NCI-H226 (cell line): ENCODE results near the gene RNF150.
"Not testable (repeated sequence)": the region's sequence is repeated elsewhere in the genome, so short reads cannot be mapped to it uniquely, and the experiment has no call there.

Experiments
- DNase-seq: peaks from one replicate; pipeline ENCODE4 v3.0.0-alpha.2; 2015

Gene RNF150

DNA sequence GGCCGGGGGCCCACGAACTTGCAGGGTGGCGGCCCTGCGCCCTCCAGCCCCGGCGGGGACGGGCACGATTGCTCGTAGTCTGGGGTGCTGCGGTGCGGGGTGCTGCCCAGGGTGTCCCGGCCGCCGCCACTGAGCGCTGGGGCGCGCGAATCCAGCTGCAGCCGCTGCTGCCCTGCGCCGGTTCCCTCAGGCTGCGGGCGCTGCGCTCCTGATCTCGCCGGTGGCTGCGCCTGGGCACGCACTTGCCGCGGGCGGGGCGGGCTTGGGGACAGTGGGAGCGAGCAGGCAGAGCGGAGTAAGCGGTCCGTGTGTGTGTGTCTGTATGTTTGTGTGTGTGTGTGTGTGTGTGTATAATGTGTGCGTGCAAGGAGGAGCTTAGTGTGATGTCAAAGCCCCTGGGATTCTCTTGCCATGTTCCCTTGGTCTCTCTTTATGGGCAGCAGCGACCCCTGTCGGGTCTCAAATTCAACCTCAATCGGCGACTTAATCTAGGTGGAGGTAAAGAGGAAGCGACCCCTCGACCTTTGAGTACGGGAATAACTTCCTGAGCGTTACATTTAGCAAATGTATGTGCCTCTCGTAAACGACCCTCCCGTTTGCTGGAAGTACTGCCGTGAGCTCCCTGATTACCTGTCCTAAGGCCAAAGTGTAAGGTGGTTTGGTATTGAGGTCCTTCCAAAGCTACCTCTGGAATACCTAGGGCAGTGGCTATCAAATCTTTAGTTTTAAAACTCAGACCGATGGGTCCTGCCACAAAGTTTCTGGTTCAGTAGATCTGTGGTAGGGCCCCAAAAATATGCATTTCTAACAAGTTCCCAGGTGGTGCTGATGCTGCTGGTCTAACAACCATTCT, at the start of gene RNF150:
Gene RNF150 (minus strand): TSS at position 324 of the 853 bp plus-strand sequence.
- peak; percentile 57 for DNase-seq

DNA sequence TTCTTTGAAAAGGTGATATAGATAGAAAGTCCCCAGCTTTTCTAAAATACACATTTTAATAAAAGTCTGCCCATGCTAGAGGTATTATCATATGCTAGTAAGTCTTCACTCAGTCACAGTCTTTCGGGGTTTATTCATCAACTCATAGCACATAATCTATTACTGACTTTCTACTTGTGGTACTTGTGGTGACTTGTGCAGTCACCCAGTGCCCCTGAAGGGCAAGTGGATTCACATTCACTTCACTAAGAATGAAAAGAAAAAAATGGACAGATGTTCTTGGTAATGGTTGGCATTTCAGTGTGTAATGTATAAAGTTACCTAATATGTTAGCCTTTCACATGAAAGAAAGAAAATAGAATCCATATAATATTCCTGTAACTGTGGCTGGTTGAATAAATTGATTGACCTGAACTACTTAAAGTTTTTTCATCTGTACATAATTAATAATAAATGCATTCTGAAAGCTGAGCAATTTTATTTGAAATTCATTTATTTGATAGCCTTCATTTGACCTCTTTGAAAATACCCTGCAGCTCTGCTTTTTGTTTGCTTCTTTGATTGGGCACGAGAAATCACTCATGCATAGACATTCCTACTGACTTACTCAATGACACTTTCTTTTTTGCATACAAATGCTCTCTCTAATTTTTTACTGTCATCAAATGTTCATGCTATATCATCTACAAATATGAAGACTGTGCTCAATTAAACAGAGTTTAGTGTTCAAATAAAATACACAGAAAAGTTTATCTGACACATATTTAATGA, 47.9 kb upstream of the RNF150 start:
- DNase-seq, result peak; percentile 6

DNA sequence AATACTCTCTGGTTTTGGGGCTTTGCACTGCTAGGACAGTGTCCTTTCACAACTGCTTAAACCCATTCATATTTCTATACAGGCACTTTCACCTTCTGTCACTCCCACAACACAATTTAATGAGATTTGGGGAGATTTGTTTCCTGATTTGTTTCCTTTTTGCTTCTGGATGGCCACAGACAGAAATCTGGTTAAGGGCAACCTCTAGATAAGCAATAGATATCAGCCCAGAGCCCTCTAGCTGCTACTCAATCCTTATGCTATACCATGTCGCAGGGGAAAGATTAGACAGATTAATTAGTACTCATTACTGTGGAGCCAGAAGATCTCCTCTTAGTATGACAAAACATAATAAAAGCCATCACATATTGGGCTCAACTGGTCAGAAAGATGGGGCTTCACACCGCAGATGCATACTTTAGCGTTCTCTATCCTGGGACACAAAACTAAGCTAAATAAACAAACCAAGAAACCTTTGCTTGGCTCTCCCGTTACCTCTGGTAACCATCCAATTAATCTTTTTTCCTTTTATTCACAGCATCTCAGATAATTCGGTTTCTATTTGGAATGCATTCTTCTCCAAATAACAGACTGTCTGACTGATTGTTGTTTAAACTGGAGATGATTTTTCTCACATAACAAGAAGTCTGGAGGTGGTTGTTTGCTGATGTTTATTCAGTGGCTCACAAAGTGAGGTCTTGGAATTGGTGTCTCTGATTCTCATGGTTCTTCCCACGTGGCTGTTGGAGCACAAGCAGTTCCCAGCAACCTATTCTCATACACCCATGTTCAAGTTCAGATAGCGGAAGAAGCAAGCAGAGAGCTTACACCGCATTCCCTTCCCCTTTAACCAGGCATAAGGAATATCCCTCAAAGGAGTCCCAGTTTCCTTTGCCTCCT, 46.5 kb upstream of the RNF150 start:
- DNase-seq, result no peak

DNA sequence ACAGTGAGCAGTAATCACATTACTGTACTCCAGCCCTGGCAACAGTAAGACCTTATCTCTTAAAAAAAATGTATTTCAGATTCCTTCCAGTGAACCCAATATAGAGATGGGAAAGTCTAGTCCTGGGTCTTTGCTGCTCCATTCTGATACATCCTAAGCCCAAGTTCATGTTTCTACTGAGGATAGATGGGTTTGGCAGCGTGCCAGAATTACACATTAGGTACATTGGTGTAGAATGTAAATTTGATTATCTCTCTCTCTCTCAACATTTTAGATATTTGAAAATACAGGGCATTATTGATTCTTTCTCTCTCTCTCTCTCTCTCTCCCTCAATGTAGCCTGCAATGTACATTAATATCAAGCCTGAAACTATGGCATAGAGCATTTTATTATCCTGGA, 43.9 kb upstream of the RNF150 start:
- DNase-seq, result no peak

DNA sequence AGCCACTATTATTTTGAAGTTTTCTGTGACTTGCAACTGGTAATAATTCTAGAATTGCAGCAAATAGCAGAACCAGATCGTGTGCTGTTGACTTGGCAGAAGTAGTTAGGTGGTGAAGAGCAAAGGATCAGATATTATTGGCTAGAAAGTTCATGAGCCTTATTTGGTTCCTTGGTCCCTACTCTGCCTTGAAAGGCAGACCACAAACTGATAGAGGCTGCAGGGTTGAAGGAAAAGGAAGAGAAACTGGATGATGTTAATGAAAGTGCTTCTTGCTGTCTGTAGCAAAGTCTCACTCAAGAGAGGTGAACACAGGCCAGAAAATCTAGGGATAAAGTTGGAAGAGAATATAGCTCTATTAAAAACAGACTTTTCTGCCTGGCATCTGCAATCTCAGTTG, 41.2 kb upstream of the RNF150 start:
- no peak for DNase-seq

DNA sequence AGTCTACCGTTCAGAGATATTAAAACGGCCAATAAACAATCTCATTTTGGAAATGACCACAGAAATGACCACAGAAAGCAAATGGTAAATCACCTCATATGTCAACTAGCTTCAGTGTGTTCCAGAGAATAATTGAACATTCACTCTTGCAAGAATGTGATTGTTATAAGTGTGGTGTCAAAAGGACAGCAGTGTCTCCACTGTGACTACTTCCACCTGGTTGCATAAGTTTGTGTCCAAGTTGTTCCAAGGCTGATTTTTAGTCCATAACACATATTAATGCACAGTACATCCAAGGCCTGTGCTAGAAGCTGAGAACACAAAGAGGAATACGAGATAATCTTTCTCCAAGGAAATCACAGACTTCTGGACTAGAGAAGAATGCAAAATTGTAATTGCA, 37.4 kb upstream of the RNF150 start:
- no peak for DNase-seq

DNA sequence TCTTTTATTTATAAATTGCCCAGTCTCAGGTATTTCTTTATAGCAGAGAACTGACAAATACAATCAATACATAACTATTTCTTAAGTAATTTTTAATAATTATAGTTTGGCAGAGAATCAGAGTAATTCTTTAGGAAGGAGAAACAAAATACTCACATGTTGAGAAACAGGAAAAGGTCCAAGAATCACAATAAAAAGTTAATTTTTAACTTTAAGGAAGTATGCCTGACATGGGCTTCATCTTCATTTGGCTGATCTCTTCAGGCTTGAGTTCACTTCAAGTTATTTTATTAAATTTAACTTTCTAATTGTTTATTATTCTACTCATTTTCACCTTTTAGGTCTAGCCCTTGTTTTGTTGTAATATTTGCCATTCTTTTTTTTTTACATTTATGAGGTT, 36.1 kb upstream of the RNF150 start:
- DNase-seq, result no peak

DNA sequence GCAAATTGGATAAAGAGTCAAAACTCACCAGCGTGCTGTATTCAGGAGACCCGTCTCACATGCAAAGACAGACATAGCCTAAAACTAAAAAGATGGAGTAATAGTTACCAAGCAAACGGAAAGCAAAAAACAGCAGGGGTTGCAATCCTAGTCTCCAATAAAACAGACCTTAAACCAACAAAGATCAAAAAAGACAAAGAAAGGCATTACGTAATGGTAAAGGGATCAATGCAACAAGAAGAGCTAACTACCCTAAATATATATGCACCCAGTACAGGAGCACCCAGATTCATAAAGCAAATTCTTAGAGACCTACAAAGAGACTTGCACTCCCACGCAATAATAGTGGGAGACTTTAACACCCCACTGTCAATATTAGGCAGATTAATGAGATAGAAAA, 31.7 kb upstream of the RNF150 start:
- DNase-seq, result not testable (repeated sequence)

DNA sequence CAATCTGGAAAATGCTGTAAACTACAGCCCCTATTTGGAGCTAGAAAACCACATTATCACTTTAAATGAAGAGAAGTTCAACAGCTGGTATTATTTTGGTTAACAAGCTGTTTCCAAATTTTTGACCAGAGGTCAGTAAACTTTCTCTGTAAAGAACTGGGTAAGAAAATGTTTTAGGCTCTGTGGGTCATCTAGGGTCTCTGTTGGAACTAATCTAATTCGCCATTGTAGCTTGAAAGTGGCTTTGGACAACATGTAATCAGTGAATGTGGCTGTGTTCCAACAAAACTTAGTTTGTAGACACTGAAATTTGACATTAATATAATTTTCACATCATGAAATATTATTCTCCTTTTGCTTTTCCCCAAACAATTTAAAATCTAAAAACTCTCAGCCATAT, 25.8 kb upstream of the RNF150 start:
- DNase-seq, result no peak

DNA sequence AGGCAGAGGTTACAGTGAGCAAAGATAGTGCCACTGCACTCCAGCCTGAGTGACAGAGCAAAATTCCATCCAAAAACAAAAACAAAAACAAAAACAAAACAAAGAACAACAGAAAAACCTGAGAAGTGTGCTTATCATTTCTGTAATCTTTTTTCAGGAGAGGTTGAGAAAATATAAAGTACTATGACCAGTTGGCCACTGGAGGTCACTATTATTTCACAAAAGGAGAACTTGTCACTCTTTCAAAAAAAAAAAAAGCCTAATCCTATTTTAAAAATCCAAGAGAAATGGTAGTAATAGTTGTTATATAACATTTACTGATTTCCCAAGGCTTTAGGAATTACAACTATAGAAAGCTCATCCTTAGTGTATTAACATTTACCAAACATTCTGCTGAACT, 24.9 kb upstream of the RNF150 start:
- no peak for DNase-seq

DNA sequence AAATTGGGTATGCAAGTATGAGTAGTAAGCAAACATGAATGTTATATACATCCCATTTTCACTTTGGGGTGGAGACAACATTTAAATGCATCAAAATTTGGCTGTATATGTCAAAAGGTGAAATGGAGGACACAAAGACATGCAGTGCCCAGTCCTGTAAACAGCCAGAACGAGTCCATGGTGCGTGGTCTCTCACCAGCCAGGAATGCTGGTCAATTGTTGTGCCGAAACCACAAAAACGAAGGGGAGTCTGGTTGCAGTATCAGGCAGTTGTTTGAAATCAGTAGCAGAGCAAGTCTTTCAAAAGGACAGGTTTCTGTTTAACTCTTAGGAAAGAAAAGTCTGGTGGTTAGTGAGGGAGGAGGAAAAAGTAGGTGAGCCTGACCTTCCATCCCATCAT, 22.3 kb upstream of the RNF150 start:
- peak; percentile 30 for DNase-seq

DNA sequence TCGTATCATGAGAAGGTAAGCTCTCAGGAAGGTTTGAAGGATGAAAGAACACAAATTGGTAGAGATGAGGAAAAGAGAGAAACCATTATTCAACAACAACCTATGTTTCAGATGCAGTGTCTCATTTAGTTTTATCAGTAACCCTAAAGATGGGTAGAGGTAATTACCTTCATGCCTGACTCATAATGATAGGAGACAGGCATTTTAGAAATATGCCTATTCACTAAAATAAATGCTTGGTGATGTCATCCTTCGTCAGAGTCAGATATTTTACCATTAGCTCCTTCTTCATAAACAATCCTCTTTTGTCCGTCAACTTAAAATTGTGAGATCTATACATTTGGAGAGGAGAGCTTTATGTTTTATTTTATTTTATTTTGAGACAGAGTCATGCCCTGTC, 21.5 kb upstream of the RNF150 start:
- no peak for DNase-seq

DNA sequence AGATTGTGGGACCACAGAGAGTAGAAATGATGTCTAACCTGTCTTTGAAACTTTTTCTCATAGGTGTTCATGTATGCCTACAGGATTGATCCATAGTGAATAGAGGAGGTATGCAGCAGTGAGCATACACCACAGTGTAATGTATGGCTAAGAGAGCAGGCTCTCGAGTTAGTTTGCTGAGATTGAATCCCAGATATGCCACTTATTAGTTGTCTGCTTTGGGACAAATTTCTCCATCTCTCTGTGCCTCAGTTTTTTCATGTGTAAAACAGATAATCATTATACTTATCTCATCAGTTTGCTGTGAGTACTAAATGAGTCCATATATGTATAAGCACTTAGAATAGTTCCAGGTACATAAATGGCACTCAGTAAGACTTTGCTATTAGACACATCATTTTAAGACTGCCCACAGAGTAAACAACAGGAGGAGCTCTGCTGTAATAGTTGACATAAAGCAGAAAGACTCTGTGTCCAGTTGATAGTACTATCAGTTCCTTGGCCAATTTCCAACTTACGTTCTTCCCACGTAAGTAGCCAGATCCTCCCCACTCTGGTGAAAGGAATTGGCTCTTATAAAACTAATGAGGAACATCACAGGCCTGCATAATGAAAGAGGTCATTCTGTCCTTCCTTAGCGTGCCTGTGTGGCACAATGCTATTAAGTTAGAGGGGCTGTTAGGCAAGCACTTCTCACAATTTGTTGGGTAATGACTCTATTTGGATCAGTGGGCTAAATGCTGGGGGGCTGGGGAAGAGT, 20.7 kb upstream of the RNF150 start:
- DNase-seq, result peak; percentile 49

DNA sequence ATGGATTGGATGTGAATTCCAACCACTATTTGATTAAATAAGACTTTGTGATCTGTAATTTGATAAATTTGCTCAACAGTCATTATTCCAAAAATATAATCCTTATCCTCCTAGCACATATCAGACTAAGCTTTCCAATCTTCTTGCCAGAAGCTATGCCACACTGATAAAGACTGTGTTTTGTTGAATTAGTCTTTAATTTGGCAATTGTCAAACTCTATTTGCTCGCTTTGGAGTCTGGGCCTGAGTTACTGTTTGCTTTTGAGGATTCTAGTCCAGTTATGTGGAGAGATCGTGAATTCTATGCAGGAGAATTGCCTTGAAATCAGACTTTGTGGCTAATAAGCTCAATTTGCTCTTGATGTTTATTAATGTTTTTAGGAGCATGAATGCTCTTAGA, 10.9 kb upstream of the RNF150 start:
- DNase-seq, result no peak

DNA sequence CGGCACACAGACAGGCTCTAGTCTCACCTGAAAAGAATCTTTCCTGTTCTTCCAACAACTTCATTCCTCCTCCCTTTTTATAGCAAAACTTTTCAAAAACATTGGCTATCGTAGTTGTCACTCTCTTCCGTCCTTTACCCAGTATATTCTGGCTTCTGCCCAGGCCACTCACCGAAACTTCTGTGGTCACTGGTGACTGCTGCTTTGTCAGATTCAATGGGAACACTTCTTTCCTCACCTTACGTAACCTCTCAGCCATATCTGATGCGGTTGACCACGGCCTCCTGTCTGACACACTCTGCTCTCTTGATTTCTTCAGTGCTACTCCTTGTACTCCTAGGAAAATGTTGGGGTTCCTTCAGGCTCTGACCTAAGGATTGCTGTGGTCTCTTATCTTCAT, 9.2 kb upstream of the RNF150 start:
- DNase-seq, result no peak

DNA sequence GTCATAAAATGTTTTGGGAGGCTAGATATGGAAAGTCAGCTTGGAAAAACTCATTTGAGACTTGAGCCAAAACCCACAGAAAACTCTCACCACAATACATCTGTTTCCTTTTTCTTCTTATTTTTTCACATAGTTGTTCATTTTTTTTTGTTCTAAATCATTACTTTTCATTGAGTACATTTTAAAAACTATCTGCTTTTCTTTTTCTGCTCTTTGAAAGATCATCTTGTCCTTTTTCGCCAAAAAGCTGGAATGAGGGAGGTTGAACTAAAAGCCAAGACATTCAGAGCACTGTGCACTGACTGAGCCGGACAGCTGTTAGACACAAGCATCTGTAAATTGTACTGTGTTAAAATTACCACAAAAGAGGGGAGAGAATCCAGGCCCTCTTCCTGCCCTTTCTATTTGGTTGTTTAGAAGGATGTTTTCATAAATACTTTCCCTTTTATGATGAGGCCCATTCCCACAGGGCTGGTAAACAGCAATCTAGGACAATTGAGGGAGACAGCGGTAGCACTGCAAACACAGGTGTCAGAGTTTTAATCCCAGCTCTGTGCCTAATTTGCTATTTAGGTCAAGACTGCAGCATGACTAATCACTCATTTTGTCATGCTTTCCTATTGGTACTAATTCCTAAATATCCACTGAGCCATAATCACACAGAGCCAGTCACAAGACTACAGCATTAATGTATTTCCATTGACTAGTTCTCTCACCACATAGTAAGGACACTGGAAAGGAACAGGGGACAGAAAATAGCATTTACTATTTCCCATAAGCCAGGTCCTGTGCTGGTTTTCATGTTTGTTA, 7.3 kb upstream of the RNF150 start:
- DNase-seq, result no peak

DNA sequence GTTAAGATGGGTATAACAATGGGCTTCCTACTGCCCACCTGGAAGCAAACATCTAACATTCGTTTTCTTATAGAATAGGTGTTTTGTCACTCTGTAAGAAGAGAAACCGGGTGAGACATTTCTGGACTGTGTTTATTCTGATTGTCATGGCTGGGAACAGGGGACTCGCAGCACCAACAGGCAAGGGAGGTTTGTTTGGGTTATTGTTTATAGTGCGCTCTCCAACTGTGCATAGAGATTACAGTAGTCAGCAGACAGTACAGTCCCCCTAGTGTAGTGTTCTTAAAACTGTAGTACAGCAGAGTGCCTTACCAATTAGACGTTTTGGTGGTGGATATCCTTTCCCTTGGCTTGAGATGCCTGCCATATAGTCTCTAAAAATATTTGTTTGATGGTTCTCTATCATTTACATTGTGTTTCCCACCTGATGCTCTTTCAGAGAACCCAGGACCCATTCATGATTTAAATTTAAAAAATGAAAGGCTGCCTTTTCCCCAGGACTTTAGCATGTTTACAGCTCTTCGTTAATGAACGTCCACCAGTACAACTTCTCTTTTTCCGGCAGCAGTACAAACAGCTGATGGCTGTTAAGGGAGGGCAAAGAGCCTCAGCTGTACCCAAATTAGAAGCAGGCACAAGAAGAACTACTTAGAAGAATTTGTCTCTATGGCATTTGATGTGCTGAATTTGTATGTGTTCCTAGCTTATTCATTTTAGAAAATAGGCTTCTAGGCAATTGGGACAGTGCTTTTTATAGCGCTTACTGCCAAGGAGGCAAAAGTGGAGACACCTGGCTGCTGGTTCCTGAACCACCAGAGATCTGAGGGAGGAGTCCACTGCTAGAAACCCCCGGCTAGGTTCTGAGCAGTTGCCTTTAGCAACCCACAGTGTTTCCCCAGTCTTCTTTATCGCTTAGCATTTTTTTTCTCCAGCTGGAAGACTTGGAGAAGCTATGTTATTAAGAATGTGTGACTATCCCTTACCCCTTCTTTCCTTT, 1.0 kb upstream of the RNF150 start:
- DNase-seq, result no peak

DNA sequence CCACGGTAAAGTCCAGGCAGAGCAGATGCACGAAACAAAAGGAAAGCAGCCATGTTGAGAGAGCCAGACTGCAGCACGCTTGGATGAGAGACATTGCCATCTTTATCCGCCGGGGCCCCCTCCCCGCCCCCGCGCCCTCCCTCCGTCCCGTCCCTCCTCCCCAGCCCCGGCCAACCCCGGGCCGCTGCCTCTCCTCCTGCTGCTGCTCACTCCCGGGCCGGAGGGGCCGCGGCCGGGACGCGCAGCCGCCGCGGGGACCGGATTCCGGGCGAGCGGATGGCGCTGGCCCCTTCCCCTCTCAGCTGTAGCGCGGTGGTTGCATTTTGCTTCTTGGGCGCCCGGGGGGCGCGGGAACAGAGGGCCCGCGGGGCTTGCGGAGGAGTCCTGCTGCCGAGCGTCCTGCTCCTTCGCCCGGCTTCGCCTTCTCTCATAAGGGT, 542 bp downstream of the RNF150 start:
- DNase-seq, result no peak

DNA sequence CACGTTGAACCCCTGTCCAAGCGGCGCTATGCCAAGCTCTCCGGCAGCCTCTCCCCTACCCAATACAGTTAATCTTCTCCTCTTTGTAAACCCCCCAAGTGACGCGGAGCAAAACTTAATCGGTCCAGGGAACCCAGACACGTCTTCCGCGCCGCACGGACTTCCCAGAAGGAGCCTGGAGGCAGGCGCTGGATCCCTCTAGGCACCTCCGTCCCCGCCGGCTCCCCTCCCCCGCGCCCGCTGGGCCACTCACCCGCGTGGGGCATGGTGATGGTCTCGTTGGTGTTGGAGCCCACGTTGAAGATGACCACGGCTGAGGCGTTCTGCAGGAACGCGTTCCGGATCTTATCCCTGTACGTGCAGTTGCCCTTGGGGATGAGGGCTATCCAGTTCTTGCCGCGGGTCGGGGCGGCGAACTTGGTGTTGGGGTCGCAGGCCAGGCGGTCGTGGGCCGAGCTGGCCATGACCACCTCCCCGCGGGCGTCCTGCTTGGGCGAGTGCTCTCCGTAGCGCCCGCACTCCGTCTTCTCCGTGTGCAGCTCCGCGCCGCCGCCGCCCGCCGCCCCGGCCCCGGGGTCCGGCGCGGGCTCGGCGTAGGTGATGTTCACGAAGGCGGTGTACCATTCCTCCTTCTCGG, 1.1 kb downstream of the RNF150 start:
- DNase-seq, result no peak

DNA sequence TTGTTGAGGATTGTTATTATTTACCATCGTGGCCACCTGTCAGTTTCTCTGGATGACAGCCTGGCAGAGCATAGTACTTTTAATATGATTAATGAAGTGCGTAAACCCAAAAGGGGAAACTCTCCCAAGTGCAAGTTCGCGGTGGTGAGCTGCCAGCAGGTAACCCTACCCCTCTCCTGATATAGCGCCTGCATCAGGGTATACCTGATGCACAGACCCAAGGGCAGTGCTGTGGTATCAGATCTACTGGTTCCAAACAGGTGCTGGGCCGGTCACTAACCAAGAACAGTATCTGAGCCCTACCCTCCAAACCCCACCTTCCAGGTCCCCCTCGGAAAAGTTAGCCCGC, 1.6 kb downstream of the RNF150 start:
- DNase-seq, result no peak
